NCI-H345 treated with DMSO at 0.1 percent for 48 hours (cell line): Measurements from ENCODE around the gene MTRF1.
"Not testable (repeated sequence)": the region's sequence is repeated elsewhere in the genome, so short reads cannot be mapped to it uniquely, and the experiment has no call there.

Source experiments
- DNase-seq: peaks from one replicate; lab custom pipeline; 2025; ENCODE audit not compliant: unreplicated experiment; lab: John Stamatoyannopoulos, UW

Gene MTRF1

GRCh38 chr13:41178040-41178439, 85.3 kb downstream of the MTRF1 start:
- no peak for DNase-seq

GRCh38 chr13:41177616-41178015, 85.8 kb downstream of the MTRF1 start:
- no peak for DNase-seq

GRCh38 chr13:41175576-41175975, 87.8 kb downstream of the MTRF1 start:
- not testable (repeated sequence) for DNase-seq
